ENCODE results near the gene BANK1.

BANK1 gene

DNA sequence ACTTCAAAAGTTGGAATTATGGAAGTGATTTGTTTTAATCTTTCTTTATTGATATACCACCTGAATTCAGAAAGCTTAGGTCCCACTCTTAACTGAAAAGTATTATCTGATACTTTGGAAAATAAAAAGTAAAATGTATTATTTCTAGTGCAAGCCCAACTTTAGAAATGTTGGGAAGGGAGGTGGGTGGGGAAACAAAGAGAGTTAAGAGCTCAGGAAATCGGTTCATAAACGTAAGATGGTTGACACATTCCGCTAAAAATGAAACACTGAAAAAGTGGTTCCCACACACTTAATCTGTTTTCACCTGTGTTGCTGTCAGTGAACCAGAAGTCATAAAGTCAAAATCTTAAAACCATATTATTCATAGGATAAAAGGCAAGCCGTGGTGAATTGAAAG is 237.4 kb downstream of the BANK1 start:
- no peak for DNase-seq (ENCODE audit: low read depth in 2 of 2)

DNA sequence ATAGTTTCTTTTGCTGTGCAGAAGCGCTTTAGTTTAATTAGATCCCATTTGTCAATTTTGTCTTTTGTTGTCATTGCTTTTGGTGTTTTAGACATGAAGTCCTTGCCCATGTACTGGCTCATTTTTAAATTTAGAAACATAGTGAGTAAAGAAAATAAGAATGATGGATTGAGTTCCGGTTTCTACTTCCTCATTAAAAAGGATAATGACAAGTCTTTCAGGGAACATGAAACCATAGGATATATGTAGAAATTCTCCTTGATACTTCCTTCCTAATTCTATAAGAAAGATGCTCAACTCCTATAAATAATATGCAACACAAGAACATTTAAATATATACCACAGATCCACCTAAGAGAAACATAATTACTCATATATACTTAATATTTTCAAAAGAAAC is 240.9 kb downstream of the BANK1 start:
- no peak for DNase-seq (ENCODE audit: low read depth in 2 of 2)

DNA sequence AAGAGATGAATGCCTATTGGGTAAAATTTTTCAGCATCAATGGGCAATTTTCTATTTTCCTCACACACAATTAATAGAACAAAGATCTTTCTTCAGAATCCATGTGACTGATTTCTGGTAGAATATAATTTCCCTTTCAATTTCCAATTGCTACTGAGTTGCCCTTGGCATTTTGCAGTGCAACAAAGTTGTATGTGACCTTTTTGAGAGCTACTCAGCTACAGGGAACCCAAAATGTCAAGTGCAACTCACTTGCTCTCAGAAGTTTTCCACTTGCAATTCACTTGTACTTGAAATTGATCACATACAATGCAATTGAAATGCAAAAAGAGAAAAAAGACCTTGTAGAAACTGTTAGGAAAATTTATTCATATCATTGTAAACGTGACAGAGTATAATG is 245.5 kb downstream of the BANK1 start:
- DNase-seq (ENCODE audit: low read depth in 2 of 2) = no peak

- DNase-seq (ENCODE audit: low read depth in 2 of 2) = no peak
These were observed 246.3 kb downstream of the BANK1 start for GRCh38 chr4:102036619-102037376.

DNA sequence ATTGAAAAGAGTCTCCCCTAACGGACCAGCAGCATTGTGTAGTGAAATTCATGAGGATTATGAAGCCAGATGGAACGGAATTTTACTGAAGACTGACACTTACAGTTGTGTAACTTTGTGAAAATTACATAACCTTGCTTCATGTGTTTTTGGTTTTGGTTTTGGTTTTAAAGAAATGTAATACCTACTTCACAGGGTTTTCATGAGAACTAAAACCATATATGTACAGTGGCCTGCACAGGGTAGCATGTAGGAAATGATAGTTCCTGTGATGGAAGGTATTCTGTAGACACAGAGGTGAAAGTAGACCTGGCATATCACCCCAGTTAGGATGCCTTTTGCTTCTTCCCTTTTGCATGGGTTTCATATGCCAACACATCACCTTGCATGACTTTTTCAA is 247.0 kb downstream of the BANK1 start:
- no peak for DNase-seq (ENCODE audit: low read depth in 2 of 2)

- DNase-seq (ENCODE audit: low read depth in 2 of 2) = no peak
These were observed 252.6 kb downstream of the BANK1 start for GRCh38 chr4:102042871-102043802.

DNA sequence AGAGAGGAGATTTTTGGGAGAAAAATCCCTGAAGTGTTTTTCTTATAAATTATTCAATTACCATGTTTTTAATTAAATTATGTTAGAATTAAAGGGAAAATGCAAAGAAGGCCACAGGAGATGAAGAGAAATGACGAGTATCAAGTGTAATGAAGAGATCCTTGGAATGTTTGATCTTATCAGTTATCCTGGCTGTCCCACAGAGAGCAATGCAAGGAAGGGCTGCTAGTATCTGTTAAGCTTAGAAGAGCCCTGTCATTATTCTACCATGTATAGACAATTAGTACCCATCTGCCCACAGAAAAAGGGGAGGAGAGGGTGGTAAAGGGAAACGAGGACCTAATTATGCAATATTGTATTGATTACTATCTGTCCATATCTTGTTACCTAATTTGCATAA is 257.1 kb downstream of the BANK1 start:
- DNase-seq (ENCODE audit: low read depth in 2 of 2) = no peak

DNA sequence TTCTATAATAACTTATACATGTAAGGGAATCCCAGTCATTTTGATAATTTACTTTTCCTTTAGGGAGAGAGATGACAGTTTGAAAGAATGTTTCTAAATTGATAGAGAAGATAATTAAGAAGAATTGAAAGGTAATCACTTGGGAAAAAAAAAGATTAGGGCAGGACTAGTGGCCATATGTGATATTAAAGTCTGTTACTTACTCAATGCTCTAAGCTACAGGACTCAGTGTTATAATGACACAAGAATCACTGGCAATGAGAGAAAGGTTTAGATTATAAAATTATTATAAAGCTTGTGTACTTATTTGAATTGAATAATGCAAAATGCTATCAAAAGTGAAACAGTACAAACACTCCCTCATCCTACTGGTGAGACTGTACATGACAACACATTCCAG is 265.3 kb downstream of the BANK1 start:
- no peak for DNase-seq (ENCODE audit: low read depth in 2 of 2)

DNA sequence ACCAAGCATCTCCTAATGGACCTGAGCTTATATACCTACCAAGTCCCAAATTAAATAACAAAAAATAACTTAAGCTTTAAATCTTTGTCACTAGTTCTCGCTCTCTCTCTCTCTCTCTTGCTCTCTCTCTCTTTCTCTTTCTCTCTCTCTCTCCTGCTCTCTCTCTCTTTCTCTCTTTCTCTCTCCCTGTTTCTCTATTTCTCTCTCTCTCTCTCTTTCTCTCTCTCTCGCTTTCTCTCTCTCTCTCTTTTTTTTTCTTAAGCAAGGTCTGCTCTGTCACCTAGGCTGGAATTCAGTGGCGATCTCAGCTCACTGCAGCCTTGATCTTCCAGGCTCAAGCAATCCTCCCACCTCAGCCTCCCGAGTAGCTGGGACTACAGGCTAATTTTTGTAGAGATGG is 266.6 kb downstream of the BANK1 start:
- no peak for DNase-seq (ENCODE audit: low read depth in 2 of 2)

- DNase-seq (ENCODE audit: low read depth in 2 of 2) = no peak
These were observed 270.6 kb downstream of the BANK1 start for GRCh38 chr4:102061133-102061532.

DNA sequence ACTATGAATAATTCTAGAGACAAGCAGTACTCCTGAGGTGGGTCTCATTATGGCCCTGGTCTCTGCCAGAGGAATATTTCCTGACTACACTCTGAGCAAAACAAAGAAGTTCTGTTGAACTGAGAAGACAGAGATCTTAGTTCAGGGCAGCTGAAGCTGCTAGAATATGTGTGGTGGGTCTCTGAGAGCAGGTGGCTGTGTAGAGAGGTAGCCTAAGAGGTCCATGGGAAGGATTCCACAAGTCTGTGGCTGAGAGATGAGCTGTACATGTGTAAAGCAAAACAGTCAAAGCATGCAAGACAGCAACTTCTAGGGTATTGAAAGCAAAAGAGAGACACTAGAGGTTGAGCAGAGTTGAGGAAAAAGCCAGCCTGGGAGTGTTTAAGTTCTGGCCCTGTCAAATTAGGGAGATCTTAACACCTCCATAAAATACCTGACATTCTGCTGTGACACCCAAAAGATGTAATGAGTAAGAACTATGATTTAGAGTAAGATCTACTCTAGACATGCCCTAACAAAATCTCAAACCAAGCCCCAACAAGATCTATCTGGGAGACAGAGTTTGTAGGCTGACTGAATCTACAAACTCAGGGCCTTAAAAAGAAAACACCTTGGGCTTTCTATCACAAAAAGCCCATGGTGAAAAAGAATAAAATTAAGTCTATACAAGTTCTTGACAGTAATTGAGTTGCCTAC is 274.4 kb downstream of the BANK1 start:
- DNase-seq (ENCODE audit: low read depth in 2 of 2) = no peak

DNA sequence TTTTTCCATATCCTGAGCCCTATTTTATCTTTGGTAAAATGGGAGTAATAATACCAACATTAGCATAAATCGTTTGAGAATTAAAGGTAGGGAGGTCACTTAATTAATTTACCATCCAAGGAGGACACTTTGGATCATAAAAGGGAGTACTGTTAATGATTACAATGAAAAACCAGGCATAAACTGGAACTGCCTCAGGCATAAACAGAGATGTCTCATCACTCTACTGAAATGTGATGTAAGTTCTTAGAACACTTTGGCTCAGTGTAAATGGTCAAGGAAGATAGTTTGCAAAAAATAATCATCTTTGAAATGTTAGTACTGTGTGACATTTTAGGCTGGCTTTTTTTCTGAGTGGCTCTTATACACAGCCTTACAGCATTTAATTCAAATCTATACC is 286.1 kb downstream of the BANK1 start:
- DNase-seq (ENCODE audit: low read depth in 2 of 2) = no peak

GRCh38 chr4:102080184-102080583 is 289.7 kb downstream of the BANK1 start:
- no peak for DNase-seq (ENCODE audit: low read depth in 2 of 2)

DNA sequence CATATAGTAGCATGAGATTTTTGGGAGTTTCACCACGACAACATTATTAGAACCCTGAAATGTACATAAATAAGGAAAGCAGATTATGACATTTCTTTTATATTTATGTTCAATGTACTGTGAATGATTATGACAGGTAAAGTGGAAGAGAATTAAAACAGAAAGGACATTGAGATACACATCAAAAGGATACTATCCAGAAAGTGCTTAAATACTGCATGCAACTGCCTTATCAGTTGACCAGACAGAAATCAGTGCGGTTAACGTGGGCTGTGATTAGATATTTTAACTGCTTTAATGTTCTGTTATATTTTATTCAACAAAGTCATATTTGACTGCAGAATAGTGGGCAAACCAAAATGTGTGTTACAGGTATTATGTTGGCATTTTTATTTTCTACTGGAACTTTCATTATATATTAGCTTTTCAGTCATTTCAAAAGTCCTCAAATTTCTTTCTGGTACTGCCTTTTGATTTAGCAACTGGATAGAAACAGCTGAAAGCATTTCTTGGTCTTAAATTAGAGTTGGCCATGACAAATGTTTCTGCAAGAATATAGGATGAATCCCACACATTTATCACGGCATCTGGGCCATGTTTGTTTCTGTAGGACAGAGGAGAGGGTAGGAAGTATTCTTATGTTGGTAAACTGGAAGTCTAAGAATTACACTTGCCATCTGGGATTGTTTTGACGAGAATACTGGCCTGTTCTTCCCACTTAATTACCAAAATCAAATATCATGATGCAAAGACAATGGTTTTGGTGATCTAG is 299.5 kb downstream of the BANK1 start:
- no peak for DNase-seq (ENCODE audit: low read depth in 2 of 2)

DNA sequence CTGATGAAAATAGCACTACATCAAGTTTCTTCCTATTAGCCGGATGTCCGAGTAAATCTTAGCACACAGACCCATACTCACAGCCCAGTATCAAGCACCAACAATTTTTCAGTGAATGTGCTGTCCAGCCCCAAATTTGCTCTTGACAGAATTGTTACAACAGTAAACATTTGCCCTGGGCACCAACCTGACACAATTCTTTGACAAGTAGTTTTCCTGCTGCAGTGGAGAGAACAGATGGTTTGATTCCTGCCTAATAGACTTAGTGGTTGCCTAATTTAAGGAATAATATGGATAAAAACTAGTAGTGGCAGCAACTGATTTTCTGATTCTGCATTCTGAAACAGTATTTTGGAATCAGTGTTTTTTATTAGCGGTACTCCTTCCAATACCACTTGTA is 301.1 kb downstream of the BANK1 start:
- no peak for DNase-seq (ENCODE audit: low read depth in 2 of 2)

DNA sequence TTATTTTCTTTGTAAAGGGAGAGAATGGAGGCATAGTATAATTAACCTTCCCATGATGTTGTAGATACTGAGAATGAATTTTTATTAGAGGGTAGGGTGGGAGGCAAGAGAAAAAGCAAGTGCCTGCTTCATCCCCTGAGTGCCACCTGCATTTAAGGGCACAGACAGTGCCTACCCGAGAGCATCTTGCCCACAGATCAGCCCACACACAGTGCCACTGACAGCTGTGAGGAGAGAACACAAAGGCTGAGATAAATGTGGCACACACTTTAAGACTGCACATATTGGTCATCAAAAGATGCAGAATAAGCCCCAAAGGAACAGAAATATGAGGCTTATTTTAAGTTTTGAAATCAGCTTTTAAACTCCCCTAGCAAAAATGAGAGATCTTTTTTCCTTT is 304.0 kb downstream of the BANK1 start:
- DNase-seq (ENCODE audit: low read depth in 2 of 2) = no peak

DNA sequence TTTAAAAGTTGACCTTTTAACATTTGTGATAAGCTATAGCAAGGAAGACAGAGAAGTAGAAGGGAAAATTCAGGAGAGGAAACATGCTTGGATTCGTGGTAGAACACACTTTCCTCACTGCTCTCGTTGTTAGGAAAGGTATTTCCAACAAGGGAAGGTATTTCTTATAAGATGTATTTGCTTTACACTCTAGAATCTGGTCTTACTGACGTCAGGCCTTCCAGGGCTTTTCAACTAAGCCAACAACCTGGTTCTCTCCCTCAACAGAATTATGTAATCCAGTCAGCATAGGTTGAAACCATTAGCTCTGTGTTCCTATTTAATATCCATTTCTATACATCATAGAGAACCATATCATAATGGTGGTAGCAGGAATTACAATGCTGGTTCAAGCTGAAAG is 312.8 kb downstream of the BANK1 start:
- no peak for DNase-seq (ENCODE audit: low read depth in 2 of 2)

GRCh38 chr4:102104278-102104677 is 313.7 kb downstream of the BANK1 start:
- no peak for DNase-seq (ENCODE audit: low read depth in 2 of 2)

DNA sequence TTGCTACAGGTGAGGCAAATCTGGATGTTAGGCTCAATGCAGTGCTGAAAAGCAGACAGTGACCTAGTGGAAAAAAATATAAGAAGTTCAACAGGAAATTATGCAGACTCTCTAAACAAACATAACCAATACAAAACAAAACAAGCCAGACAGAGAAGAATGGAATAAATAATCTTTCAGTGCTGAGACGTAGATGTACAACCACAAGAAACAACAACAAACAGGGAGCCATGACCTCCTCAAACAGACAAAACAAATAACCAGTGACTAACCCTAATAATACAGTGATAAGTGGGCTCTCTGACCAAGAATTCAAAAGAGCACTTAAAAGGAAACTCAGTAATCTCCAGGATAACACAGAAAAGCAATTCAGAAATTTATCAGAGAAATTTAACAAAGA is 315.5 kb downstream of the BANK1 start:
- DNase-seq (ENCODE audit: low read depth in 2 of 2) = no peak

- no peak for DNase-seq (ENCODE audit: low read depth in 2 of 2)
These were observed 323.6 kb downstream of the BANK1 start for GRCh38 chr4:102114118-102114630.

DNA sequence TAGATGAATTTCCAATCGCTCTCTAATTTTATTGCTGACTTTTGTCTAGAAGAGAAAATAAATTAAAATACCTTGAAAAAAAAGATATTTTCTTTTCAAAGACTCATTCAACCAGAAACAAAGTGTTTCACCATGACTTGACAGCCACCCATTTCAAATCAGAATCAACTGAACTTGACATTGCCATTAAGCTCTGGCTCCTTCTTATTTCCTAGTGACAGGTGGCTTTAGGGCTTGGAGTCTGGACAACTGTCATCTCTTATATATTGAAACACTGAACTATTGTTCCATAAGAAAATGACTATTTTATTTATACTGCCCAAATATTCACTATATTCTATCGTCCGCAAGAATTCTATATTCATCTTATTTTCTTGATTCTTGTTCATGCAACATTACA is 325.6 kb downstream of the BANK1 start:
- no peak for DNase-seq (ENCODE audit: low read depth in 2 of 2)

DNA sequence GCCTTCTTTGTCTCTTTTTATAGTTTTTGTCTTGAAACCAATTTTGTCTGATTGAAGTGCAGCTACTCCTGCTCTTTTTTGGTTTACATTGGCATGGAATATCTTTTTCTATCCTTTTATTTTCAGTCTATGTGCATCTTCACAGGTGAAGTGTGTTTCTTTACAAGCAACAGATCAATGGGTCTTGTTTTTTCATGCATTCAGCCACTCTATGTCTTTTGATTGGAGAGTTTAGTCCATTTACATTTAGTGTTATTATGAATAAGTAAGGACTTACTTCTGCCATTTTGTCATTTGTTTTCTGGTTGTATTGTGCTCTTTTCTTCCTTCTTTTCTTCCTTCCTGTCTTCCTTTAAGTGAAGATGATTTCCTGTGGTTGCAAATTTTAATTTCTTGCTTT is 330.3 kb downstream of the BANK1 start:
- DNase-seq (ENCODE audit: low read depth in 2 of 2) = no peak

Data from activated CD4-positive, alpha-beta T cell treated with anti-CD3 and anti-CD28 coated beads for 24 hours (primary cell).